H9 (cell line): ENCODE results near the gene USP53. TPM values are rescaled to one million over a fixed set of nuclear protein-coding genes. Genes with fewer than 3 reads are reported as not detected.
"Not testable (repeated sequence)": the region's sequence is repeated elsewhere in the genome, so short reads cannot be mapped to it uniquely, and the experiment has no call there.

Experiments used
- DNase-seq: peaks from one replicate; pipeline ENCODE4 v3.0.0-alpha.2; 2017
- H2AFZ ChIP-seq: one replicate; pipeline ENCODE4 v1.6.1; 2013; ENCODE audit warnings: mild to moderate bottlenecking, low read length, control low read depth, moderate library complexity
- H2AK5ac ChIP-seq: 2 replicates; pipeline ENCODE4 v1.6.1; 2013; ENCODE audit warnings: low read length, control low read depth, mixed read lengths; ENCODE audit not compliant: insufficient read length
- H2BK120ac ChIP-seq: one replicate; pipeline ENCODE4 v1.6.1; 2013; ENCODE audit warnings: low read depth, mild to moderate bottlenecking, low read length, control low read depth, inconsistent platforms; ENCODE audit not compliant: poor library complexity, severe bottlenecking
- H2BK12ac ChIP-seq: 2 replicates; pipeline ENCODE4 v1.6.1; 2013; ENCODE audit warnings: low read length, control low read depth, mixed read lengths, low read depth; ENCODE audit not compliant: insufficient read length
- H2BK15ac ChIP-seq: 2 replicates; pipeline ENCODE4 v1.6.1; 2013; ENCODE audit warnings: low read depth, low read length, control low read depth
- H2BK20ac ChIP-seq: one replicate; pipeline ENCODE4 v1.6.1; 2013; ENCODE audit warnings: low read depth, mild to moderate bottlenecking, low read length, control low read depth, inconsistent platforms; ENCODE audit not compliant: poor library complexity, severe bottlenecking
- H2BK5ac ChIP-seq: 2 replicates; pipeline ENCODE4 v1.6.1; 2013; ENCODE audit warnings: low read length, control low read depth, mixed read lengths; ENCODE audit not compliant: insufficient read length
- H3K14ac ChIP-seq: 2 replicates; pipeline ENCODE4 v1.6.1; 2013; ENCODE audit warnings: low read length, control low read depth; ENCODE audit not compliant: insufficient read depth
- H3K18ac ChIP-seq: 2 replicates; pipeline ENCODE4 v1.6.1; 2013; ENCODE audit warnings: low read depth, mild to moderate bottlenecking, mixed read lengths, low read length, control low read depth; ENCODE audit not compliant: insufficient read length
- H3K23ac ChIP-seq: 2 replicates; pipeline ENCODE4 v1.6.1; 2013; ENCODE audit warnings: low read length, control low read depth, mixed read lengths, low read depth; ENCODE audit not compliant: insufficient read length
- H3K23me2 ChIP-seq: 2 replicates; pipeline ENCODE4 v1.6.1; 2013; ENCODE audit warnings: low read depth, mild to moderate bottlenecking, mixed read lengths, low read length, control low read depth; ENCODE audit not compliant: insufficient read length, poor library complexity, severe bottlenecking
- H3K27ac ChIP-seq: 2 replicates; pipeline ENCODE4 v1.5.1; 2013; ENCODE audit warnings: low read length, control low read depth, mixed read lengths, low read depth; ENCODE audit not compliant: insufficient read length
- H3K27me3 ChIP-seq: 2 replicates; pipeline ENCODE4 v1.6.1; 2013; ENCODE audit warnings: low read length, control low read depth, inconsistent platforms; ENCODE audit not compliant: insufficient read depth
- H3K4ac ChIP-seq: 2 replicates; pipeline ENCODE4 v1.6.1; 2013; ENCODE audit warnings: low read depth, mild to moderate bottlenecking, control low read depth, inconsistent platforms, low read length, moderate library complexity
- H3K4me1 ChIP-seq: 2 replicates; pipeline ENCODE4 v1.6.1; 2013; ENCODE audit warnings: low read length, control low read depth, inconsistent platforms; ENCODE audit not compliant: insufficient read depth
- H3K4me2 ChIP-seq: 2 replicates; pipeline ENCODE4 v1.6.1; 2013; ENCODE audit warnings: low read length, control low read depth, mixed read lengths; ENCODE audit not compliant: insufficient read length, insufficient read depth
- H3K56ac ChIP-seq: 2 replicates; pipeline ENCODE4 v1.6.1; 2013; ENCODE audit warnings: low read depth, mild to moderate bottlenecking, mixed read lengths, low read length, control low read depth; ENCODE audit not compliant: insufficient read length
- H3K79me1 ChIP-seq: 2 replicates; pipeline ENCODE4 v1.6.1; 2013; ENCODE audit warnings: low read depth, mild to moderate bottlenecking, moderate library complexity, low read length, control low read depth, inconsistent platforms; ENCODE audit not compliant: insufficient read depth, poor library complexity, severe bottlenecking
- H3K79me2 ChIP-seq: 2 replicates; pipeline ENCODE4 v1.6.1; 2013; ENCODE audit warnings: low read length, control low read depth, inconsistent platforms; ENCODE audit not compliant: insufficient read depth
- H3K9ac ChIP-seq: 2 replicates; pipeline ENCODE4 v1.6.1; 2013; ENCODE audit warnings: low read length, control low read depth, mixed read lengths; ENCODE audit not compliant: insufficient read length; ENCODE audit errors: extremely low read depth
- H3K9me3 ChIP-seq: one replicate; pipeline ENCODE4 v1.6.1; 2013; ENCODE audit warnings: low read depth, low read length, inconsistent platforms; ENCODE audit not compliant: control insufficient read depth
- H3T11ph ChIP-seq: one replicate; pipeline ENCODE4 v1.6.1; 2013; ENCODE audit warnings: mild to moderate bottlenecking, low read length, control low read depth, inconsistent platforms
- H4K20me1 ChIP-seq: one replicate; pipeline ENCODE4 v1.6.1; 2013; ENCODE audit not compliant: control insufficient read depth, insufficient read length, insufficient read depth
- H4K5ac ChIP-seq: 2 replicates; pipeline ENCODE4 v1.6.1; 2013; ENCODE audit warnings: low read depth, mild to moderate bottlenecking, mixed read lengths, low read length, control low read depth; ENCODE audit not compliant: insufficient read length
- H4K8ac ChIP-seq: replicated peaks from 2 replicates; pipeline ENCODE4 v1.6.1; 2013; ENCODE audit warnings: low read length, control low read depth, mixed read lengths, low read depth; ENCODE audit not compliant: insufficient read length
- H4K91ac ChIP-seq: 2 replicates; pipeline ENCODE4 v1.6.1; 2013; ENCODE audit warnings: low read depth, mild to moderate bottlenecking, moderate library complexity, mixed read lengths, low read length, control low read depth; ENCODE audit not compliant: insufficient read length
- H3K27ac Mint-ChIP-seq, 3 experiments: 2 replicates in 2 of 3; 3 replicates in 1 of 3; pipeline ENCODE4 v1.8.0; 2020 to 2021; ENCODE audit warnings: mixed read lengths in 3 of 3, mild to moderate bottlenecking in 1 of 3, moderate library complexity in 1 of 3
- H3K27me3 Mint-ChIP-seq: 2 replicates; pipeline ENCODE4 v1.8.0; 2021; ENCODE audit warnings: low read depth, mild to moderate bottlenecking, moderate library complexity, mixed read lengths
- H3K36me3 Mint-ChIP-seq, 3 experiments: 2 replicates in 2 of 3; 3 replicates in 1 of 3; pipeline ENCODE4 v1.8.0; 2020 to 2021; ENCODE audit warnings: low read depth in 3 of 3, mixed read lengths in 3 of 3; ENCODE audit not compliant: insufficient read depth in 1 of 3
- H3K4me1 Mint-ChIP-seq, 2 experiments: 2 replicates each; pipeline ENCODE4 v1.8.0; 2020; ENCODE audit warnings: mixed read lengths in 2 of 2
- H3K4me3 Mint-ChIP-seq, 2 experiments: 2 replicates in 1 of 2; 3 replicates in 1 of 2; pipeline ENCODE4 v1.8.0; 2020 to 2021; ENCODE audit warnings: mild to moderate bottlenecking in 2 of 2, mixed read lengths in 2 of 2, moderate library complexity in 1 of 2
- H3K9me3 Mint-ChIP-seq, 2 experiments: 2 replicates in 1 of 2; 3 replicates in 1 of 2; pipeline ENCODE4 v1.8.0; 2020; ENCODE audit warnings: mild to moderate bottlenecking in 2 of 2, mixed read lengths in 2 of 2, moderate library complexity in 1 of 2
- CTCF ChIP-seq: fragments of 200-600 bp; sonication (generic); conservative IDR thresholded peaks from 3 replicates; pipeline ENCODE4 v1.8.0; 2021; ENCODE audit warnings: antibody characterized with exemption, mild to moderate bottlenecking
- WGBS: extraction: QIAGEN DNeasy Blood & Tissue Kit; methylation state at CpG from one replicate; pipeline ENCODE4 v1.1.7; 2013; ENCODE audit warnings: missing lambda C conversion rate, low lambda C conversion rate, mixed read lengths; ENCODE audit not compliant: insufficient read length; ENCODE audit errors: extremely low coverage; 5-methylcytosine and 5-hydroxymethylcytosine counted together
- total RNA-seq: library from RNA; stranded (reverse); gene quantifications from 2 replicates; pipeline ENCODE4 v1.2.1, GENCODE V29; 2021

The USP53 gene
- total RNA-seq, 1 experiment from 2014 or later, result 18.4 TPM

GRCh38 chr4:119329835-119330620 lies 117.5 kb downstream of the USP53 start:
- H3K4ac ChIP-seq, result no peak overlapping the region
- H3K18ac ChIP-seq, result no peak overlapping the region
- Mint-ChIP-seq H3K4me1 (no peaks in the 10 kb centered on the region), H3K27ac (no peak overlapping the region), H3K4me3 (no peak overlapping the region), H3K27me3 (peaks cover 3% of the 10 kb centered on the region), H3K36me3 (no peaks in the 10 kb centered on the region), H3K9me3 (no peaks in the 10 kb centered on the region)
- no peak overlapping the region for H3K56ac ChIP-seq
- H3K79me2 ChIP-seq, result no peaks in the 10 kb centered on the region
- H2BK15ac ChIP-seq, result no peak overlapping the region
- TF ChIP-seq CTCF, result no peak
- no peaks in the 10 kb centered on the region for H3K9me3 ChIP-seq
- no peak overlapping the region for H2BK120ac ChIP-seq
- no peak overlapping the region for H3K9ac ChIP-seq
- H3K27me3 ChIP-seq, result no peaks in the 10 kb centered on the region
- no peaks in the 10 kb centered on the region for H3K79me1 ChIP-seq
- no peak overlapping the region for H3K14ac ChIP-seq
- DNase-seq, result no peak
- no peak overlapping the region for H4K91ac ChIP-seq
- H4K20me1 ChIP-seq, result no peaks in the 10 kb centered on the region
- no peak overlapping the region for H4K8ac ChIP-seq
- no peak overlapping the region for H3K27ac ChIP-seq
- H2BK20ac ChIP-seq, result no peak overlapping the region
- H3K23ac ChIP-seq, result no peak overlapping the region
- no CpG with 5 or more reads among the region's 2 CpGs for WGBS
- no peak overlapping the region for H3K4me2 ChIP-seq
- no peak overlapping the region for H2BK5ac ChIP-seq
- H2BK12ac ChIP-seq, result no peak overlapping the region
- H3T11ph ChIP-seq, result no peak overlapping the region
- no peak overlapping the region for H2AFZ ChIP-seq
- no peaks in the 10 kb centered on the region for H3K23me2 ChIP-seq
- H3K4me1 ChIP-seq, result no peaks in the 10 kb centered on the region
- H4K5ac ChIP-seq, result no peak overlapping the region
- no peak overlapping the region for H2AK5ac ChIP-seq

- H3K4me3 Mint-ChIP-seq, H2BK12ac ChIP-seq, H4K5ac ChIP-seq, H4K20me1 ChIP-seq, H2BK20ac ChIP-seq, H2AK5ac ChIP-seq, H2AFZ ChIP-seq, H3K23ac ChIP-seq, H3K27ac Mint-ChIP-seq, H3K56ac ChIP-seq, H2BK15ac ChIP-seq, H3K36me3 Mint-ChIP-seq, H3K4me2 ChIP-seq, H3T11ph ChIP-seq, H4K91ac ChIP-seq, H3K9me3 Mint-ChIP-seq, H3K27ac ChIP-seq, H3K27me3 ChIP-seq, H3K9ac ChIP-seq, H3K9me3 ChIP-seq, H3K23me2 ChIP-seq, H3K4ac ChIP-seq, H3K79me1 ChIP-seq, H3K4me1 ChIP-seq, H2BK5ac ChIP-seq, H2BK120ac ChIP-seq, H3K14ac ChIP-seq, H3K79me2 ChIP-seq, DNase-seq, H3K27me3 Mint-ChIP-seq, H4K8ac ChIP-seq, H3K18ac ChIP-seq, H3K4me1 Mint-ChIP-seq: not testable (repeated sequence)
- no CpG with 5 or more reads among the region's 4 CpGs for WGBS
These were observed 123.9 kb downstream of the USP53 start for GRCh38 chr4:119336332-119336979.
